Right forelimb (tissue), 1 donor: ENCODE results near the gene HSPB9.

Source experiments
- DNase-seq: peaks from one replicate; pipeline ENCODE4 v3.0.0-alpha.2; 2018

HSPB9 gene, protein sequence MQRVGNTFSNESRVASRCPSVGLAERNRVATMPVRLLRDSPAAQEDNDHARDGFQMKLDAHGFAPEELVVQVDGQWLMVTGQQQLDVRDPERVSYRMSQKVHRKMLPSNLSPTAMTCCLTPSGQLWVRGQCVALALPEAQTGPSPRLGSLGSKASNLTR

DNA sequence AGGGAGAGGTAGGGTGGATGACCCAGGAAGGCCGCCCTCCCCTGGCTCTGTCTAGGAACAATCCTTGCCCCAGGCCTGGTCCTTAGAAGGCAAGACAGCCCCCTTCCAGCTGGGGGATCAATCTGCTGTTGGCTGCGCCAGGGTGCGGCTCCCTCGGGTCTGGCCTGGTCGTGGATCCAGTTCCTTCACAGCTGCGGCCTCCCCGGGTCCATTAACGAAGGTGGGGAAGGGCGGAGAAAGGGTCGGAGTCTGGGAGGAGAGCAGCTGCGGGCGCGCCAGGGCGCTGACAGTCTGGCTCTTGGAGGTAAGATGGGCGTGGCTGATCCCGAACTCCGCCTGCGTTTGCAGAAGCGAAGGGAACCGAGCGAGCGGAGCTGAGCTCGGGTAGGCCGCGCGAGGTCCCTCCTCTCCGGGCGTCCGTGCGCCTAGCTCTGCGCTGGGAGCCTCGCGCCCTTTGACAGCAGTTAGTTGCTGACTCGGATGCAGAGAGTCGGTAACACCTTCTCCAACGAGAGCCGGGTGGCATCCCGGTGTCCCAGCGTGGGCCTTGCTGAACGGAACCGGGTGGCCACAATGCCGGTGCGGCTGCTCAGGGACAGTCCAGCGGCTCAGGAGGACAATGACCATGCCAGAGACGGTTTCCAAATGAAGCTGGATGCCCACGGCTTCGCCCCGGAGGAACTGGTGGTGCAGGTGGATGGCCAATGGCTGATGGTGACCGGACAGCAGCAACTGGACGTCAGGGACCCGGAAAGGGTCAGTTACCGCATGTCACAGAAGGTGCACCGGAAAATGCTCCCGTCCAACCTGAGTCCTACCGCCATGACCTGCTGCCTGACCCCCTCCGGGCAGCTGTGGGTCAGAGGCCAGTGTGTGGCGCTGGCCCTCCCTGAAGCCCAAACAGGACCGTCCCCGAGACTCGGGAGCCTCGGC is at the start of gene HSPB9:
Gene HSPB9 (plus strand): TSS at position 434 of the 933 bp plus-strand sequence. CDS start 47 bp downstream, at position 481.
- DNase-seq, result peak; percentile 68

- DNase-seq, result no peak
These were observed 46.8 kb upstream of the HSPB9 start for GRCh38 chr17:42075789-42076188.

GRCh38 chr17:42076797-42077559 is 45.6 kb upstream of the HSPB9 start:
- DNase-seq, result no peak

- no peak for DNase-seq
These were observed 44.8 kb upstream of the HSPB9 start for GRCh38 chr17:42077755-42078154.

DNA sequence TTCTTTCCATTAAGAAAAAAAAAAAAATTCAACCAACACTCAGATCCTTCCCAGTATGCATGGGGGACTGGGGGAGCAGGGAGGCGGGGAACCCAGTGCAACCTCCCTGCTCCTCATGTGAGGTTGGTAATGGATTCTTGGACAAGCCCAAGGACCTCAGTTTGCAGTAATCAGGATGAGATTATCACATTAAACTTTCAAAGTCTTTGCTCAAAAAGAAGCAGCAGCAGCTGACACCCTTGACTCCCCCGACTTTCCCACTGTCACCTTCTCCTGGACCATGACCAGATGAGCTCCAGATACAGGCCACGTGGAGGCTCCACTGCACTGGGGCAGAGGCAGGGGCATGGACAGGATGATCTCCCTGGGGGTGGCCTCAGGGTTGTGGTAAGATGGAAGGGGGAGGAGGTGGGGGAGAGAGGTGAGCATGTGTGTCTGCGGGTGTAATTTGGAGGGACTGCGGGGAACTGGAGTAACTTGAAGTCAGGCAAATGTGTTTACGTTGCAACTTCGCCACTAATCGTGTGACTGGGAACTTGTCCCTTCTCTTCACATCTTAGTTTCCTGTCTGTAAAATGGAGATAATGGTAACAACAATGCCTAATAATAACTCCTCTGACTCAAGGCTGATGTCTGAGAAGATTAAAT is 44.1 kb upstream of the HSPB9 start:
- no peak for DNase-seq

DNA sequence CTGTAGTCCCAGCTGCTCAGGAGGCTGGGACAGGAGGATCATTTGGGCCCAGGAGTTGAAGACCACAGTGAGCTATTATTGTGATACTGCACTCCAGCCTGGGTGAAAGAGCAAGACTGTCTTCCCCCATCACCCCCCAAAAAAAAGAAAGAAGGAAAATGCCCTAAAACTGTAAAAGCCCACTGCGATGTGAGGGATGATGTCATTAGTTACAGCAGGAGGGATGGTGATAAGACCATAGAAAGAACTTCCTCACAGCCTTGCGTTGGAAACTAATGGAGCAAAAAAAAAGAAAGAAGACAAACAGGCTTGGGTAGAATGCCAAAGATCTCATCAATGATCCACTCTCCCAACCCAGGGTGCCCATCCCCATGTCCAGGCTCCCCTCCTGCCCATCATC is 43.1 kb upstream of the HSPB9 start:
- no peak for DNase-seq

DNA sequence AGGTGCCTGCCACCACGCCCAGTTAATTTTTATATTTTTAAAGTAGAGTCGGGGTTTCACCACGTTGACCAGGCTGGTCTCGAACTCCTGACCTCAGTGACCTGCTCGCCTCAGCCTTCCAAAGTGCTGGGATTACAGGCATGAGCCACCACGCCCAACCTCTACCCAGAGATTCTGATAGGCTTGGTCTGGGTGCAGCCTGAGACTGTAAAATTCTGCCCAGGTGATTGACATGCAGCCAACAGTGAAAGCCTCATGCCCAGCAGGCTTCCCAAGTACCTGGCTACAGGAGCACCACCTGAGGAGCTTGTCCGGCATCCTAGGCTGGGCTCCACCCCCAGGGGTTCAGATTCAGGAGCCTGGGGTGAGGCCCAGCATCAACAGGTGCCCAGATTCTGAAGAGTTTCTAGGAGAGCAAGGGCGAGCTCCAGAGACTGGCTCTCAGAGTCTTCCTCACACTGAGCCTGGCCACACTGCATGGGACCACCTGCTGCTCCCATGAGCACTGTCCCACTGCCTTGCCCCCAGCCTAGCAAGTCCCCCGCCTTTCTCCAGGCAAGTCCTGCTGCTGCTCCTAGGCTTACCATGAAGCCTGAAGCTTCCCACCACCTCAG is 41.0 kb upstream of the HSPB9 start:
- DNase-seq, result no peak

GRCh38 chr17:42087042-42087701 is 35.4 kb upstream of the HSPB9 start:
- no peak for DNase-seq

GRCh38 chr17:42087736-42088705 is 34.6 kb upstream of the HSPB9 start:
- peak; percentile 68 for DNase-seq

- DNase-seq, result no peak
These were observed 33.9 kb upstream of the HSPB9 start for GRCh38 chr17:42088736-42089135.

DNA sequence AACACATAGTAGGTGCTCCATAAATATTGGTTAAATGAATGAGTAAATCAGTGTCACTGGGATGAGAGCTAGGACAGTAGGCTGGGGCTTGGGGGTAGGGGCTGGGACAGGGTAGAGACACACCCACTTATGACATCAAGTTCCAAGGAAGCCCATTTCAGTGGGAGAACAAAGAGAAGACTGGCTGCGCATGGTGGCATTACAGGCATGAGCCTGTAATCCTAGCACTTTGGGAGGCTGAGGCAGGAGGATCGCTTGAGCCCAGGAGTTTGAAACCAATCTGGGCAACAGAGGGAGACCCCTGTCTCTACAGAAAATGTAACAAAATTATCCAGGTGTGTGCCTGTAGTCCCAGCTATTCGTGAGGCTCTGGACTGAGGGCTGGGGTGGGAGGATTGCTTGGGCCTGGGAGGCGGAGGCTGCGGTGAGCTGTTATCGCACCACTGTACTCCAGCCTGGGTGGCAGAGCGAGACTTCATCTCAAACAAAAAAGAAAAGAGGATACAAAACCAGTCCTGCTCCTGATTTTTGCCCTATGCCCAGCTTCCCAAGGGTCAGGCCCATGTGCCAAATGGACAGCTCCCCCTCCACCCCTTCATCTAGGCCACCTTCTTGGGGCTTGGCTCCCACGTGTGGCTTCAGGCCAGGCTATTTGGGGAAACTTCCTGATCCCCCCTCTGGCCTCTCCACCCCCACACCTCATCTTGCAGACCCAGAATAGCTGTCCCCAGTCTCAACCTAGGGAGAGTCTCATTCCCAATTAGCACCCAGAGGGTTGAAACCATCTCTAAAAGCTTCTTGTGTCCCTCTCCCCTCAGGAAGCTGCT is 31.4 kb upstream of the HSPB9 start:
- no peak for DNase-seq

GRCh38 chr17:42092939-42093338 is 29.7 kb upstream of the HSPB9 start:
- peak; percentile 53 for DNase-seq

- no peak for DNase-seq
These were observed 28.1 kb upstream of the HSPB9 start for GRCh38 chr17:42094375-42095069.

GRCh38 chr17:42096360-42097111 is 26.1 kb upstream of the HSPB9 start:
- DNase-seq, result no peak

GRCh38 chr17:42097691-42098631 is 24.6 kb upstream of the HSPB9 start, which contains the start of gene ZNF385C:
ZNF385C (minus strand) TSS chr17:42098473; CDS start chr17:42063056, 35,417 bp downstream.
- DNase-seq, result no peak

DNA sequence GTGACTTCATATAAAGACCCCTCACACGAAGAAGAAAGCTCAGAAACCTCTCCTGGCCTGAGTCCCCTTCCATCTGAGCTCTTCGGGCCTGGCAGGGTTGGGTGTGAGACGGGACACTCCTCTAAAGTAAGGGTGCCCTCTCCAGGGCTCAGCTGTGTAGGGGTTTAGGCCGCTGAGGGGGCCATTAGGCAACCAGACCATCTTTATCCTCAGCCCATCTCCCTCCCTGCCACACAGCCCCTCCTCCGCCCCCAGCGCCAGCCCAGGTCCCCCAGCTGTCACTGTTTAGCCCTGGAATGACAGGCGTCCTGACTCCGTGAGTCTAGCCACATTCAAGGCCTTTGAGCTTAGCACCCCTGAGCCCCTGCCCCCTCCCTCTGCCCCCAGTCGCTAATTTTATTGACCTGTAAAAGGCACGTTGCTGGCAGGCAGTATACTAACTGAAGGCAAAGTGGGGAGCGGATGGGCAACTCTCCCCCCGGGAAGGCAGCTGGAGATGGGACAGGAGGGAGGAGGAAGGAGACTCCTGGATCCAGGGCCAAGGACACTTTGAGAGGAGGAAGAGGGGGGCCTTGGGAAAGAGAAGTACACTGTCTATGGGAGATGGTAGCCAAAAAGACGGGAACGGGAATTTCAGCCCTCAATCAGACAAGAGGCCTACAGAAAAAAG is 23.7 kb upstream of the HSPB9 start:
- no peak for DNase-seq
